Heart right ventricle (tissue), 16 donors: ENCODE measurements around the gene CADPS2. TPM values are rescaled to one million over a fixed set of nuclear protein-coding genes. Genes with fewer than 3 reads are reported as not detected.

Experiments
- ATAC-seq, 8 donors: fragments of 200-7000 bp; cut with Tn5 transposase; one replicate each; pipeline ENCODE4 v1.9.1; 2020; ENCODE audit warnings: mild to moderate bottlenecking in 8 of 8, moderate library complexity in 8 of 8, moderate number of reproducible peaks in 1 of 8
- DNase-seq, 2 donors: peaks; one replicate each; pipeline ENCODE4 v3.0.0-alpha.2; 2020
- H3K27ac ChIP-seq, 10 donors: fragments of 200-600 bp; sonication (generic) in 2 of 10; one replicate each; pipeline versions ENCODE4 v1.5.0 to v1.8.0; 2020 to 2022; ENCODE audit warnings: mild to moderate bottlenecking in 3 of 10
- H3K27me3 ChIP-seq, 7 donors: fragments of 200-600 bp; one replicate each; pipeline ENCODE4 v1.8.0; 2021 to 2022; ENCODE audit warnings: mild to moderate bottlenecking in 2 of 7
- H3K36me3 ChIP-seq, 9 donors: fragments of 200-600 bp; sonication (generic) in 1 of 9; one replicate each; pipeline versions ENCODE4 v1.5.0 to v1.8.0; 2020 to 2022; ENCODE audit warnings: mild to moderate bottlenecking in 2 of 9
- H3K4me1 ChIP-seq, 9 donors: fragments of 200-600 bp; sonication (generic) in 1 of 9; one replicate each; pipeline versions ENCODE4 v1.5.0 to v1.8.0; 2020 to 2022; ENCODE audit warnings: mild to moderate bottlenecking in 4 of 9
- H3K4me3 ChIP-seq, 10 donors: fragments of 200-600 bp; sonication (generic) in 2 of 10; one replicate each; pipeline versions ENCODE4 v1.5.0 to v1.8.0; 2020 to 2022; ENCODE audit warnings: mild to moderate bottlenecking in 7 of 10, moderate library complexity in 2 of 10
- H3K9me3 ChIP-seq, 11 donors: fragments of 200-600 bp in 10 of 11; sonication (generic) in 2 of 11; one replicate each; pipeline versions ENCODE4 v1.5.0 to v1.8.0; 2013 to 2022; ENCODE audit warnings: mild to moderate bottlenecking in 2 of 11, control low read depth in 1 of 11, moderate library complexity in 1 of 11
- WGBS, 2 donors: extraction: QIAGEN DNeasy Blood & Tissue Kit; methylation state at CpG; one replicate each; pipeline ENCODE4 v1.1.7; 2013; ENCODE audit warnings: inconsistent platforms in 1 of 2; 5-methylcytosine and 5-hydroxymethylcytosine counted together
- intact Hi-C, 10 donors: fragments of 100-400 bp; cut with DNase I; formaldehyde crosslinking; loops; one replicate each; pipeline versions ENCODE4 v1.11.1 to v1.14.2; 2022
- polyA plus RNA-seq, 2 donors: library from polyadenylated mRNA; stranded (reverse); fragments of 200-250 nt; gene quantifications; one replicate each; pipeline ENCODE4 v1.2.3, GENCODE V29; 2013
- total RNA-seq, 10 donors: library from RNA; stranded (reverse); fragmentation: NEBNext Ultra II Directional in 3 of 10; extraction: Animal tissue kit (Norgen Biotek cat#: 25700) in 3 of 10; gene quantifications; one replicate each; pipeline versions ENCODE4 v1.2.1 to v1.2.4, GENCODE V29; 2021 to 2023
- TF ChIP-seq, protein P1 (sequence below), 9 donors: fragments of 200-600 bp; sonication (generic) in 2 of 9; IDR thresholded peaks; one replicate each; pipeline versions ENCODE4 v1.5.0 to v1.8.0; 2021 to 2022; ENCODE audit warnings: antibody characterized with exemption in 9 of 9, mild to moderate bottlenecking in 5 of 9, moderate library complexity in 1 of 9
- donor health status: Arrhythmogenic right ventricular cardiomyopathy.
- donor health status: ischemic (EF 13 %, LVEDD 7.1; RV severe dilation, severe dysfunction).
- donor health status: healthy with polysubstance abuse.
- donor health status: DM: no; HTN: yes; CAD: no.
- donor health status: DM: no; HTN: no; CAD: no.
- donor health status: ischemic (EF 25% LVEDD 6.9; RV normal size, moderate dysfunction).
- donor health status: ischemic (EF 25% LVEDD 5.7; RV mildly dilated, moderate dysfunction).
- donor health status: healthy.
- donor health status: DM: yes; HTN: yes; CAD: no.
- donor health status: Ischemic cardiomyopathy.
- donor health status: ischemic (EF 35%, LVEDD 5.7; RV mildly dilated, moderate dysfunction).
- donor health status: nonischemic (EF 11% LVEDD 7.7; RV severe dilation, severe dysfunction).
- donor health status: DM: yes; HTN: yes; CAD: no.
- donor health status: PGD.
- donor health status: ischemic (EF 29% LVEDD 5.4; RV normal size, mild dysfunction).
- donor health status: nonischemic (EF 23%, LVEDD 6.1; RV moderate dilation, normal function).

CADPS2 gene
- total and polyA plus RNA-seq, 12 donors: 3.6 to 25.7 (median 6.6) TPM

DNA sequence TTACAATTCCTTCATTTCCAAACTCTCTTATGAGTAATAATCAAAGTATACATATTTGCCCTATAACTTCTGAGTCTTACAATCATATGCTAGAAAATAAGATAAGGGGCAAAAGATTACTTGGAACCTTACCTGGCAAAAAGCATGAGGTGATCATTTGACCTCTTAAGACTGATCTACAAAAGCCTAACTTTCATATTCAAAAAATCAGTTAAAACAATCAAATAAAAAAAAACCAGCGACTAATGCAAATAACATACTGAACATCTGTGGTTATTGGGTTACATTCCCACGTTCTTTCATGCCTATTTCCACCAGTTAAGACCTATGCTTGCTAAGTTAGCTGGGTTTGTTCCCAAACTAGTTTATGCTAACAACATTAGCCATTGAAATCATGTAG is 375.0 kb downstream of the CADPS2 start:
- intact Hi-C loops: no loop called here
- H3K36me3 ChIP-seq: no peaks in the 10 kb centered on the region
- no peaks in the 10 kb centered on the region for H3K9me3 ChIP-seq
- no peak overlapping the region for H3K4me3 ChIP-seq
- no peak for DNase-seq
- no peak for ATAC-seq
- WGBS, 2 donors: 81 to 85% methylated on average over 2 of the region's 2 CpGs
- TF ChIP-seq, protein P1, sequence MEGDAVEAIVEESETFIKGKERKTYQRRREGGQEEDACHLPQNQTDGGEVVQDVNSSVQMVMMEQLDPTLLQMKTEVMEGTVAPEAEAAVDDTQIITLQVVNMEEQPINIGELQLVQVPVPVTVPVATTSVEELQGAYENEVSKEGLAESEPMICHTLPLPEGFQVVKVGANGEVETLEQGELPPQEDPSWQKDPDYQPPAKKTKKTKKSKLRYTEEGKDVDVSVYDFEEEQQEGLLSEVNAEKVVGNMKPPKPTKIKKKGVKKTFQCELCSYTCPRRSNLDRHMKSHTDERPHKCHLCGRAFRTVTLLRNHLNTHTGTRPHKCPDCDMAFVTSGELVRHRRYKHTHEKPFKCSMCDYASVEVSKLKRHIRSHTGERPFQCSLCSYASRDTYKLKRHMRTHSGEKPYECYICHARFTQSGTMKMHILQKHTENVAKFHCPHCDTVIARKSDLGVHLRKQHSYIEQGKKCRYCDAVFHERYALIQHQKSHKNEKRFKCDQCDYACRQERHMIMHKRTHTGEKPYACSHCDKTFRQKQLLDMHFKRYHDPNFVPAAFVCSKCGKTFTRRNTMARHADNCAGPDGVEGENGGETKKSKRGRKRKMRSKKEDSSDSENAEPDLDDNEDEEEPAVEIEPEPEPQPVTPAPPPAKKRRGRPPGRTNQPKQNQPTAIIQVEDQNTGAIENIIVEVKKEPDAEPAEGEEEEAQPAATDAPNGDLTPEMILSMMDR (IDR thresholded peaks at IDR 0.05): no peak
- no peaks in the 10 kb centered on the region for H3K4me1 ChIP-seq
- H3K27me3 ChIP-seq: no peaks in the 10 kb centered on the region
- H3K27ac ChIP-seq: no peak overlapping the region

DNA sequence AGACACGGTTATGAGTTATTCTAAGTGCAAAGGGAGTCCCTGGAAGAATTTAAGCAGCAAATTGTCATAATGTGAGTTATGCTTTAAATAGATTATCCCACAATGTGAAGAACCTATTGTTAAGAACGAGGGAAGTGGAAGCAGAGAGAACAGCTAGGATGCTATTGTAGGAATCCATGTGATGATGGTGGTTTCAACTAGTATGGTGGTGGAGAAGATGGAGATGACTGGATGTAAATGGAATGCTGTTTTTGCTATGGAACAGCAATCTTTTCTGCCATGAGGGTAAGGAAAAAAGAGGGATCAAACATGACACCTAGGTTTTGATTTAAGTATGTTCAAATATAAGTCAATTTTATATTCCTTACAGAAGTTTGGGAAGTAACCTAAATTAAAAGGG is 378.7 kb downstream of the CADPS2 start:
- intact Hi-C loops: no loop called here
- Histone ChIP-seq H3K27ac (no peak overlapping the region), H3K4me3 (no peak overlapping the region), H3K36me3 (no peaks in the 10 kb centered on the region), H3K9me3 (no peaks in the 10 kb centered on the region), H3K27me3 (no peaks in the 10 kb centered on the region), H3K4me1 (no peaks in the 10 kb centered on the region)
- 71 to 75% methylated on average over 2 of the region's 2 CpGs for WGBS, 2 donors
- TF ChIP-seq, protein P1 (IDR thresholded peaks at IDR 0.05): no peak
- ATAC-seq: no peak
- no peak for DNase-seq

DNA sequence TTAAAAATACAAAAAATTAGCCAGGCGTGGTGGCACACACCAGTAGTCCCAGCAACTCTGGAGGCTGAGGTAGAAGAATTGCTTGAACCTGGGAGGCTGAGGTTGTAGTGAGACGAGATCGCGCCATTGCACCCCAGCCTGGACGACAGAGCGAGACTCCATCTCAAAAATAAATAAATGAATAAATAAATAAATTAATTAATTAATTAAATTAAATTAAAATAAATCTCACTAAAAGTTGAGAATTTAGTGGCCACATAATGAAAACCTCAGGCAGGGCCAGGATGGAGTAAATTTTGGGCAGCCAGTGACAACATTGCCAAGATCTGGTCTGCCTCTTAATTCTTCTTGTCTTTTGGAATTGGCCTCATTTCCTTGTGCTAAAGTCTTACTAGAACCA is 394.3 kb downstream of the CADPS2 start:
- WGBS, 2 donors: 98% methylated on average over 6 of the region's 6 CpGs
- Histone ChIP-seq H3K36me3 (peaks cover 0 to 32% (median 0%) of the 10 kb centered on the region in 9 donors), H3K4me3 (no peak overlapping the region), H3K9me3 (no peaks in the 10 kb centered on the region), H3K27me3 (no peaks in the 10 kb centered on the region), H3K4me1 (no peaks in the 10 kb centered on the region), H3K27ac (no peak overlapping the region)
- DNase-seq: no peak
- ATAC-seq: no peak
- intact Hi-C loops: no loop called here
- TF ChIP-seq, protein P1 (IDR thresholded peaks at IDR 0.05): no peak

DNA sequence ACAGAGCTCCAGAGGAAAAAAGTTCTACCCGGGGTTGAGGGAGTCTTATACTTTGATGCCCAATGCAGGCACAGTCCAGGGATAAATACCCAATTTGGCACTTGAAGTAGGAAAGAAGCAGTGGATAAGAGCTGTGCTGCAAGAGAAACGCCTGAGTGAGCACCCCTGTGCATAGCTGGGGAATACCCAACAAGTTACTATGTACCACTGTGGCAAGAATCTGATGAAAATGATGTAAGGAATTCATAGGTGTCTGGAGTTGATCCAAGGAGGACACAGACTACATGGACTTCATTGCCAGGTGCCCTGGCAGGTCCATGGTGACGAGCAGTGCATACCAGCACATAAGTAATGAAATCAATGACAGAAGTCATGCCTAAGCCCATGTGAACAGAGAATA is 398.0 kb downstream of the CADPS2 start:
- TF ChIP-seq, protein P1 (IDR thresholded peaks at IDR 0.05): no peak
- 75 to 93% methylated on average over 3 of the region's 3 CpGs for WGBS, 2 donors
- Histone ChIP-seq H3K9me3 (no peaks in the 10 kb centered on the region), H3K27me3 (no peaks in the 10 kb centered on the region), H3K36me3 (peaks cover 0 to 32% (median 0%) of the 10 kb centered on the region in 9 donors), H3K4me1 (no peaks in the 10 kb centered on the region), H3K27ac (no peak overlapping the region), H3K4me3 (no peak overlapping the region)
- DNase-seq (no peak), ATAC-seq (no peak)
- intact Hi-C loops: no loop called here
